ENCODE measurements around the gene PTPRN. TPM values are rescaled to one million over a fixed set of nuclear protein-coding genes. Genes with fewer than 3 reads are reported as not detected.

Gene PTPRN
- total and polyA plus RNA-seq, 2 experiments from 2014 or later = 5.1 to 22.1 TPM

DNA sequence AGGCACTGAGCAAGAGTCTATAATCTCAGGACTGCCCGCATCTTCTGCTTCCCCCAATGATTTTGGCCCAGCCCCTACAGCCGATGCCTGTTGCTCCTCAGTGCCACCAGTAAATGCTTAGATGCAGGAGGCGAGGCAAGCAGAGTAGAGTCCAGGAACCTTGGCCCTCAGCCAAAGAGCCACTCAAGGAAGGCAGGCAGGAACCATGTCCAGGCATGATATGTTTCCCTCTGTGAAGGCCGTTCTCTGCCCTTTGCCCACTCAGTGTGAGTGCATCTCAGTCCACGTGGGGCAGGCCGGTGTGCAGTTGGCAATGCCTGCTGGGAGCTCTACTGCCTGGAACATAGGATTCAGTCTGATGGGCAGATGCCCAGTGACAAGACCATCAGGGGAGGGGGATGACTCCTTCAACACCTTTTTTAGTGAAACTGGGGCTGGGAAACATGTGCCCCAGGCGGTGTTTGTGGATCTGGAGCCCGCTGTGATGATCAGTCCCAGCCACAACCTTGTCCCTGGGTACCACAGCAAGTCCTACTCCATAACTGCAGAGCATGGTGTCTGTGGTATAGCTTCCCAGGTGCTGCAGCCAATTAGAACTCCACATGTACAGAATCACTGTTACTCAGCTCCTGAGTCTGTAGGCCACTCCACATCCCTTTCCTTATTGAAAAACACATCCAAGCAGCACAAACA lies 39.7 kb downstream of the PTPRN start:
- peaks cover 9% of the 10 kb centered on the region for H3K4me1 Mint-ChIP-seq
- Histone ChIP-seq H3K9me2 (ENCODE audit: insufficient read depth) (no peaks in the 10 kb centered on the region), H3F3A (replicated peaks; ENCODE audit: low read depth) (no peaks in the 10 kb centered on the region), H3K4me2 (no peak overlapping the region), H4K20me1 (replicated peaks; ENCODE audit: insufficient read depth) (no peaks in the 10 kb centered on the region), H3K79me2 (replicated peaks; ENCODE audit: insufficient read depth) (no peaks in the 10 kb centered on the region), H3K4me3 (no peak overlapping the region), H3K27me3 (ENCODE audit: insufficient read depth) (no peaks in the 10 kb centered on the region), H3K4me1 (ENCODE audit: insufficient read depth) (peaks cover 8% of the 10 kb centered on the region; the same call in 1 of the 2 replicates), H2AFZ (no peak overlapping the region), H3K36me3 (ENCODE audit: insufficient read depth) (no peaks in the 10 kb centered on the region), H3K27ac (ENCODE audit: low read depth) (no peak overlapping the region)
- DNase-seq (ENCODE audit: low spot score) = no peak
- H3K4me3 Mint-ChIP-seq = no peak overlapping the region
- H3K27ac Mint-ChIP-seq = no peak overlapping the region
- no peak for ATAC-seq
- TF ChIP-seq JUNB (IDR thresholded peaks at IDR 0.05; ENCODE audit: unreplicated experiment) (no peak), ZNF331 (CRISPR knock-in tag; IDR thresholded peaks at IDR 0.05; ENCODE audit: low read depth) (no peak), STAT1 (IDR thresholded peaks at IDR 0.05; ENCODE audit: unreplicated experiment) (no peak), EZH2 (IDR thresholded peaks at IDR 0.05; ENCODE audit: low read depth, unreplicated experiment) (no peak), POLR2AphosphoS5 (IDR thresholded peaks at IDR 0.05; ENCODE audit: low read depth) (no peak)
- TF ChIP-seq, protein P1, sequence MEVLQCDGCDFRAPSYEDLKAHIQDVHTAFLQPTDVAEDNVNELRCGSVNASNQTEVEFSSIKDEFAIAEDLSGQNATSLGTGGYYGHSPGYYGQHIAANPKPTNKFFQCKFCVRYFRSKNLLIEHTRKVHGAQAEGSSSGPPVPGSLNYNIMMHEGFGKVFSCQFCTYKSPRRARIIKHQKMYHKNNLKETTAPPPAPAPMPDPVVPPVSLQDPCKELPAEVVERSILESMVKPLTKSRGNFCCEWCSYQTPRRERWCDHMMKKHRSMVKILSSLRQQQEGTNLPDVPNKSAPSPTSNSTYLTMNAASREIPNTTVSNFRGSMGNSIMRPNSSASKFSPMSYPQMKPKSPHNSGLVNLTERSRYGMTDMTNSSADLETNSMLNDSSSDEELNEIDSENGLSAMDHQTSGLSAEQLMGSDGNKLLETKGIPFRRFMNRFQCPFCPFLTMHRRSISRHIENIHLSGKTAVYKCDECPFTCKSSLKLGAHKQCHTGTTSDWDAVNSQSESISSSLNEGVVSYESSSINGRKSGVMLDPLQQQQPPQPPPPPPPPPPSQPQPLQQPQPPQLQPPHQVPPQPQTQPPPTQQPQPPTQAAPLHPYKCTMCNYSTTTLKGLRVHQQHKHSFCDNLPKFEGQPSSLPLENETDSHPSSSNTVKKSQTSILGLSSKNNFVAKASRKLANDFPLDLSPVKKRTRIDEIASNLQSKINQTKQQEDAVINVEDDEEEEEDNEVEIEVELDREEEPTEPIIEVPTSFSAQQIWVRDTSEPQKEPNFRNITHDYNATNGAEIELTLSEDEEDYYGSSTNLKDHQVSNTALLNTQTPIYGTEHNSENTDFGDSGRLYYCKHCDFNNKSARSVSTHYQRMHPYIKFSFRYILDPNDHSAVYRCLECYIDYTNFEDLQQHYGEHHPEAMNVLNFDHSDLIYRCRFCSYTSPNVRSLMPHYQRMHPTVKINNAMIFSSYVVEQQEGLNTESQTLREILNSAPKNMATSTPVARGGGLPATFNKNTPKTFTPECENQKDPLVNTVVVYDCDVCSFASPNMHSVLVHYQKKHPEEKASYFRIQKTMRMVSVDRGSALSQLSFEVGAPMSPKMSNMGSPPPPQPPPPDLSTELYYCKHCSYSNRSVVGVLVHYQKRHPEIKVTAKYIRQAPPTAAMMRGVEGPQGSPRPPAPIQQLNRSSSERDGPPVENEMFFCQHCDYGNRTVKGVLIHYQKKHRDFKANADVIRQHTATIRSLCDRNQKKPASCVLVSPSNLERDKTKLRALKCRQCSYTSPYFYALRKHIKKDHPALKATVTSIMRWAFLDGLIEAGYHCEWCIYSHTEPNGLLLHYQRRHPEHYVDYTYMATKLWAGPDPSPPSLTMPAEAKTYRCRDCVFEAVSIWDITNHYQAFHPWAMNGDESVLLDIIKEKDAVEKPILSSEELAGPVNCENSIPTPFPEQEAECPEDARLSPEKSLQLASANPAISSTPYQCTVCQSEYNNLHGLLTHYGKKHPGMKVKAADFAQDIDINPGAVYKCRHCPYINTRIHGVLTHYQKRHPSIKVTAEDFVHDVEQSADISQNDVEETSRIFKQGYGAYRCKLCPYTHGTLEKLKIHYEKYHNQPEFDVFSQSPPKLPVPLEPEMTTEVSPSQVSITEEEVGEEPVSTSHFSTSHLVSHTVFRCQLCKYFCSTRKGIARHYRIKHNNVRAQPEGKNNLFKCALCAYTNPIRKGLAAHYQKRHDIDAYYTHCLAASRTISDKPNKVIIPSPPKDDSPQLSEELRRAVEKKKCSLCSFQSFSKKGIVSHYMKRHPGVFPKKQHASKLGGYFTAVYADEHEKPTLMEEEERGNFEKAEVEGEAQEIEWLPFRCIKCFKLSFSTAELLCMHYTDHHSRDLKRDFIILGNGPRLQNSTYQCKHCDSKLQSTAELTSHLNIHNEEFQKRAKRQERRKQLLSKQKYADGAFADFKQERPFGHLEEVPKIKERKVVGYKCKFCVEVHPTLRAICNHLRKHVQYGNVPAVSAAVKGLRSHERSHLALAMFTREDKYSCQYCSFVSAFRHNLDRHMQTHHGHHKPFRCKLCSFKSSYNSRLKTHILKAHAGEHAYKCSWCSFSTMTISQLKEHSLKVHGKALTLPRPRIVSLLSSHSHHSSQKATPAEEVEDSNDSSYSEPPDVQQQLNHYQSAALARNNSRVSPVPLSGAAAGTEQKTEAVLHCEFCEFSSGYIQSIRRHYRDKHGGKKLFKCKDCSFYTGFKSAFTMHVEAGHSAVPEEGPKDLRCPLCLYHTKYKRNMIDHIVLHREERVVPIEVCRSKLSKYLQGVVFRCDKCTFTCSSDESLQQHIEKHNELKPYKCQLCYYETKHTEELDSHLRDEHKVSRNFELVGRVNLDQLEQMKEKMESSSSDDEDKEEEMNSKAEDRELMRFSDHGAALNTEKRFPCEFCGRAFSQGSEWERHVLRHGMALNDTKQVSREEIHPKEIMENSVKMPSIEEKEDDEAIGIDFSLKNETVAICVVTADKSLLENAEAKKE (CRISPR knock-in tag; IDR thresholded peaks at IDR 0.05) = no peak
- TF ChIP-seq, protein P2, sequence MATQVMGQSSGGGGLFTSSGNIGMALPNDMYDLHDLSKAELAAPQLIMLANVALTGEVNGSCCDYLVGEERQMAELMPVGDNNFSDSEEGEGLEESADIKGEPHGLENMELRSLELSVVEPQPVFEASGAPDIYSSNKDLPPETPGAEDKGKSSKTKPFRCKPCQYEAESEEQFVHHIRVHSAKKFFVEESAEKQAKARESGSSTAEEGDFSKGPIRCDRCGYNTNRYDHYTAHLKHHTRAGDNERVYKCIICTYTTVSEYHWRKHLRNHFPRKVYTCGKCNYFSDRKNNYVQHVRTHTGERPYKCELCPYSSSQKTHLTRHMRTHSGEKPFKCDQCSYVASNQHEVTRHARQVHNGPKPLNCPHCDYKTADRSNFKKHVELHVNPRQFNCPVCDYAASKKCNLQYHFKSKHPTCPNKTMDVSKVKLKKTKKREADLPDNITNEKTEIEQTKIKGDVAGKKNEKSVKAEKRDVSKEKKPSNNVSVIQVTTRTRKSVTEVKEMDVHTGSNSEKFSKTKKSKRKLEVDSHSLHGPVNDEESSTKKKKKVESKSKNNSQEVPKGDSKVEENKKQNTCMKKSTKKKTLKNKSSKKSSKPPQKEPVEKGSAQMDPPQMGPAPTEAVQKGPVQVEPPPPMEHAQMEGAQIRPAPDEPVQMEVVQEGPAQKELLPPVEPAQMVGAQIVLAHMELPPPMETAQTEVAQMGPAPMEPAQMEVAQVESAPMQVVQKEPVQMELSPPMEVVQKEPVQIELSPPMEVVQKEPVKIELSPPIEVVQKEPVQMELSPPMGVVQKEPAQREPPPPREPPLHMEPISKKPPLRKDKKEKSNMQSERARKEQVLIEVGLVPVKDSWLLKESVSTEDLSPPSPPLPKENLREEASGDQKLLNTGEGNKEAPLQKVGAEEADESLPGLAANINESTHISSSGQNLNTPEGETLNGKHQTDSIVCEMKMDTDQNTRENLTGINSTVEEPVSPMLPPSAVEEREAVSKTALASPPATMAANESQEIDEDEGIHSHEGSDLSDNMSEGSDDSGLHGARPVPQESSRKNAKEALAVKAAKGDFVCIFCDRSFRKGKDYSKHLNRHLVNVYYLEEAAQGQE (IDR thresholded peaks at IDR 0.05; ENCODE audit: unreplicated experiment) = no peak
- H3K36me3 Mint-ChIP-seq (ENCODE audit: low read depth) = no peaks in the 10 kb centered on the region
- peaks cover 16% of the 10 kb centered on the region for H3K27me3 Mint-ChIP-seq (ENCODE audit: insufficient read depth, low read depth, poor library complexity)
- no peaks in the 10 kb centered on the region for H3K9me3 Mint-ChIP-seq

All from GM23338 (cell line).